Myometrial cell (primary cell): Measurements from ENCODE around the gene TNFRSF17. TPM values are rescaled to one million over a fixed set of nuclear protein-coding genes. Genes with fewer than 3 reads are reported as not detected.

ENCODE experiments used
- total RNA-seq: library from RNA; depleted of rRNA; stranded (reverse); fragments of >200 nt; gene quantifications from 2 replicates; pipeline ENCODE4 v1.2.3, GENCODE V29; 2015

Gene TNFRSF17
- total RNA-seq: not detected in 2 replicates

DNA sequence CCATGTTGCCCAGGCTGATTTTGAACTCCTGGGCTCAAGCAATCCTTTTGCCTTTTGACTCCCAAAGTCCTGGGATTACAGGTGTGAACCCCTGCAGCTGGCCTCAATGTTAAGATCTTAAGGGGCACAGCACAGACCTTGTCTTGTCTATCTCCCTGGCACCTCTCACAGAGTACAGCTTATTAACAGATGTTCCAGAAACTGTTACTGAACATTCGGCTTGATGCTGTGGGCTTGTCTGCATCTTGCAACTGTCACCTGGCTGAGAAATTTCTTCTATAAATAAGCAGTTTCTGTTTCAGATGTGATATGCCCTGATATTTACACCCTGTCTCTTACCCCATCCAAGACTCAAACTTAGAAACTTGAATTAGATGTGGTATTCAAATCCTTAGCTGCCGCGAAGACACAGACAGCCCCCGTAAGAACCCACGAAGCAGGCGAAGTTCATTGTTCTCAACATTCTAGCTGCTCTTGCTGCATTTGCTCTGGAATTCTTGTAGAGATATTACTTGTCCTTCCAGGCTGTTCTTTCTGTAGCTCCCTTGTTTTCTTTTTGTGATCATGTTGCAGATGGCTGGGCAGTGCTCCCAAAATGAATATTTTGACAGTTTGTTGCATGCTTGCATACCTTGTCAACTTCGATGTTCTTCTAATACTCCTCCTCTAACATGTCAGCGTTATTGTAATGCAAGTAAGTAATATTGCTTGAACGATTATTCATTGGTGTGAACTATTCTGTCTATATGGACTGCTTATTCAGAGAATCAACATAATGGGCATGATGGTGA, at the start of gene TNFRSF17:
Gene TNFRSF17, plus strand, starts transcription at position 450 of the 791 bp plus-strand sequence. Its CDS starts 115 bp downstream, at position 565.

DNA sequence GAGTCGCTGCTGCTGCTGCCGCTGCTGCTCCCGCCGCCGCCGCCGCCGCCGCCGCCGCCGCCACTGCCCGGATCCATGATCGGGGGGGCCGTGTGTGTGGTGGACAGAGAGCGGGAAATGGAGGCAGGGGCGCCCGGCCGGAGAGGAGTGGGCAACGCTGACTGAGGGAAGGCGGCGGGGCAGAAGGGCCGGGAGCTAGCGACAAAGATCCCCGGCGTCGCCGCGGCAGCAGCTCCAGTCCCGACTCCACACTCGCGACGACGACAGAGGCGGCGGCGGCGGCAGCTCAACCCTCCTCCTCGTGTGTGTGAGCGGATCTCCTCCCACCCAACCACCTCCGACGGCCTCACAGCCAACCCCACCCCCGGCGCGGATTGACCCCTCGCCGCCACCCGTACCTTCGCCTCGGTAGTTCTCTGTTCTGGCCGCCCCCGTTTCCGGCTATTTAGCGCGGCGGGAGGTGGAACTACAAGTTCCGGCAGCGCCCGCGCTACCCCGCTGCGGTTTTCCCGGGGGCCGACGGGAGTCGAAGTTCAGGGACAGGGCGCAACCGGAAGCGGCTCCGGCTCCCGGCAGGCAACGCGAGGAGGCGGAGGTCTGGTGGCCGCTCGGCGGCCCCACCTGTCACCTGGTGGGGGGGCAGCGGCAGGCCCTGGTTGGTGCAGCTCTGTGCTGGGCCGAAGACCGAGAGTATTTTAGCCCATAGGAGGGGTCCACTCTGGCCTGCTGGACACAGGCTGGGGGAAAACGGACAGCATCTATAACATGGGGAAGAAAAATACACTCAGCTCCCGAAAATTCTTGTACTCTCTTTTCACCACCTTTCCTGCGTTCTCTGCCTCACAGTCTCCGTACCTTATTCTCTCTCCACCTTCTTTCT, 49.1 kb upstream of the TNFRSF17 start, which contains the start of gene GSPT1:
Gene GSPT1, minus strand, starts transcription at position 313 of the 880 bp plus-strand sequence. Its CDS starts 236 bp downstream, at position 77.

GRCh38 chr16:11941945-11942344, 23.1 kb upstream of the TNFRSF17 start, which contains the start of gene NPIPB2:
TSS of gene NPIPB2 (minus strand) at chr16:11942045. CDS start at chr16:11942045, 0 bp downstream.

Other genes with a start within 250 kb of the TNFRSF17 start
- 43.5 and 54.6 TPM in 2 replicates for gene TXNDC11, start 222.4 kb upstream of the TNFRSF17 start, total RNA-seq
- 22.2 and 28.5 TPM in 2 replicates for gene ZC3H7A, start 168.0 kb upstream of the TNFRSF17 start, total RNA-seq
- 90.8 and 133 TPM in 2 replicates for gene RSL1D1, start 113.7 kb upstream of the TNFRSF17 start, total RNA-seq
- gene GSPT1, start 49.3 kb upstream of the TNFRSF17 start, total RNA-seq: 79.0 and 92.5 TPM in 2 replicates
- not detected in 2 replicates for gene NPIPB2, start 23.2 kb upstream of the TNFRSF17 start, total RNA-seq
- 5.5 and 6.7 TPM in 2 replicates for gene SNX29, start 11.5 kb downstream of the TNFRSF17 start, total RNA-seq